Fibroblast of skin of abdomen (primary cell): ENCODE measurements around the gene TRAPPC3L.
A peak's percentile ranks its signal among the peaks of the same experiment; 100 is the strongest.

Experiments used
- DNase-seq: peaks from one replicate; pipeline ENCODE4 v3.0.0-alpha.2; 2013

The TRAPPC3L gene

DNA sequence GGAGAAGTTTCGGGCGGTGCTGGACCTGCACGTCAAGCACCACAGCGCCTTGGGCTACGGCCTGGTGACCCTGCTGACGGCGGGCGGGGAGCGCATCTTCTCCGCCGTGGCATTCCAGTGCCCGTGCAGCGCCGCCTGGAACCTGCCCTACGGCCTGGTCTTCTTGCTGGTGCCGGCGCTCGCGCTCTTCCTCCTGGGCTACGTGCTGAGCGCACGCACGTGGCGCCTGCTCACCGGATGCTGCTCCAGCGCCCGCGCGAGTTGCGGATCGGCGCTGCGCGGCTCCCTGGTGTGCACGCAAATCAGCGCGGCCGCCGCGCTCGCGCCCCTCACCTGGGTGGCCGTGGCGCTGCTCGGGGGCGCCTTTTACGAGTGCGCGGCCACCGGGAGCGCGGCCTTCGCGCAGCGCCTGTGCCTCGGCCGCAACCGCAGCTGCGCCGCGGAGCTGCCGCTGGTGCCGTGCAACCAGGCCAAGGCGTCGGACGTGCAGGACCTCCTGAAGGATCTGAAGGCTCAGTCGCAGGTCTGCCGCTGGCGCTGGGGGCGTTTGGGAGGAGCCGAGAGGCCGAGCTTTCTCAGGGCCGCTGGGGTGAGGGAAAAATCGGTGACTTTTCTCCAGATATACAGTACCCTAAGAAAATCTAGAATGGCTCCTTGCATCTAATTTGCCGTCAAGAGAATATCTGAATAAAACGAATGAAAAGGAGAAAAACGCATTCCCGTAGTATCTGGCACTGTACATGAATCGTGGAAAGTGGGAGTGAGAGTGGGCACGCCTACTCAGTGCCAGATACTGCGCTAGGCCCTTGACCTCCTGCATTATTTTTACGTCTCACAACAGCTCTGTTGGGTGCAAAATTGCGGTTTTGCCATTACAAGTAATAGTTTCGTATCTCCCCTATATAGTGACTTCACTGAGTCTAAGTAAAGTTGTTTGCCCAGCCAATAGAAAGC, 83.3 kb downstream of the TRAPPC3L start:
- peak; percentile 70 for DNase-seq

DNA sequence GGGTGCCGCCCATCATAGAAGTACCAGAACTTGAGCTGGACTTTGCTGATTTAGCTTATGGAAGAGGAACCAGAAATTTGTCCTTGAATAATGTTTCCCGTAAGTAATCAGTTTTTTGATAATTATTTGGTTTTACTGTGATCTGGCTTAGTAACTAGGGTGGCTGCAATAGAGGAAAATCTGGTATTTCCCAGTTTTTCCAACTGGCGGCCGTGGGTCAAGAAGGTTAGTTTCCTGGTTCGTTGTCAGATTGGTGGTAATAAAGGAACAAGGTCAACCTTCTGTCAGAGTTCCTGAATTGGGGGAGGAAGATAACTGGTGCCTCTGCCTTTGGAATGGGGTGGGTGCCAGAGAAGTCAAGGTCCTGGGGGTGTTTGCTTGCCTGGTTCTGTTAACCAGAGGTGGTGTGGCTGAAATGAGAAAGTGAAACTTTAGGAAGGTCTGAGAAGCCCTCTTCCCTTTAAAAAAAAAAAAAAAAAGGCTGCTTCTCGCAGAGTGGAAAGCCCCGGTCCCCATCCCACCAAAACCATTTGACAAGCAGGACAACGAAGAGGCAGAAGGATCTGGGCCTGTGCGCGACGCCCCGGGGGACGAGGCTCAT, 84.1 kb downstream of the TRAPPC3L start, which contains the start of gene CALHM6:
CALHM6 (plus strand) TSS at position 45 of the 601 bp plus-strand sequence; CDS start at position 600, 555 bp downstream.
- no peak for DNase-seq

DNA sequence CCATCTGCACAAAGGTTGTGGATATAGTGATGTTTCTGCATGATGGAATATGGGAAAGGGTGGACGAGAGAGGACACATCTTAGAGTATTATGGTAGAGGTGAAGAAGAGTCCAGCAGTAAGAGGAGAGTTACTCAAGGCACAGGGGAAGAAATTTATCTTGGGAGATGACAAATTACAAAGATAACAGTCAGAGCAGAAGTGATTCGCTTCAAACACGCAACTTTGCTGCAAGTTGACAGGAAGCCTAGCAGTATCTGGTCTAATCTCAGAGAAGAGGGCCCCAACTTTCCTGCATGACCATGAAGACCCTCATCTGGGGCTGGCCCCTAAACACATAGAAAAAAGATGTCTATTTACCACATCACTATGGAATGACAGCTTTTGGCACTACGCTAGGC, 85.6 kb downstream of the TRAPPC3L start:
- no peak for DNase-seq

DNA sequence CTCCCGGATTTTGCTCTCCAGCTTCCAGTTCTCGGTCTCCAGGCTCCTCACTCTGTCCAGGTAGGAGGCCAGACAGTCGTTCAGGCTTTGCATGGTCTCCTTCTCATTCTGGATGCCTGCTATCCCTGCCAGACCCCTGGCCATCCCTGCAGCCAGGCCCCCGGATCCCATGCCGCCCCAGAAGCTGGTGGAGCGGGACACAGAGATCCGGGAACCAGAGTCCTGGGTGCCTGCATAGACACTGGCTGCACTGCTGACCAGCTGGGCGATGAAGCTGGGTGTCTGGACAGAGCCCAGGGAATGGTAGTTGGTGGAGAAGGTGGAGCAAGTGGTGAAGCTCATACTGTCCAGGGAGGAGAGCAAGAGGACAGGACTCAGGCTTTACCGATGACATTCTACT, 87.2 kb downstream of the TRAPPC3L start:
- DNase-seq = no peak

DNA sequence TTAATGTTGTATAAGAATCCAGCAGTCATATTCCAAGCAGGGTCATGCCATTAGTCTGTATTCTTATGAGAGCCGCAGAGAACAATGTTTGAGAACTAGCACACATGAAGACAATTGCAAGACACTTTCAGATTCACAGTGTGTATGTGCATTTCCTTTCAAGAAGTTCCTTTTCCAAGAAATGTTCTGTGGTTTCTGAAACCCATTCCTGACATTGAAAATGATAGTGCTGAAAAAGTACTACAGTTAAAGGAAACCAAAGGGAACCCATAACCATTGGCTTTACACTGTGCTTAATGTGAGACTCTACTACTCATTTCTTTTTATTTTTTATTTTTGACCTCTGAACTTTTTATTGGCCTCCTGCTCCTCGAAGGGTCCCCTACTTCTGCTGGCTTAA, 88.6 kb downstream of the TRAPPC3L start:
- DNase-seq = no peak

DNA sequence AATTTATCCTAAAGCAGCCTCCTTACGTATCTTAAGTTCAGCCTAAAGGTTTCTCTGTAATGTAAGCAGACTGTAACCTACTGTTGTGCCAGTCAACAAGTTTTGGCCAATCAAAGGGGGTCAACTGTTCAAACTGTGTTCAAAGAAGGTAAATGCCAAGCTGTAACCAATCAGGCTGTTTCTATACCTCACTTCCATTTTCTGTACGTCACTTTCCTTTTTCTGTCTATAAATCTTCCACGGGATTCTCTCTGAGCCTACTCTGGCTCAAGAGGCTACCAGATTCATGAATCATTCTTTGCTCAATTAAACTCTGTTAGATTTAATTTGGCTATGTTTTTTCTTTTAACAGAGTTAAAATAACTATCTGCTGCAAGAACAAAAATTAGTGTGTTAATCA, 89.4 kb downstream of the TRAPPC3L start:
- DNase-seq = no peak

DNA sequence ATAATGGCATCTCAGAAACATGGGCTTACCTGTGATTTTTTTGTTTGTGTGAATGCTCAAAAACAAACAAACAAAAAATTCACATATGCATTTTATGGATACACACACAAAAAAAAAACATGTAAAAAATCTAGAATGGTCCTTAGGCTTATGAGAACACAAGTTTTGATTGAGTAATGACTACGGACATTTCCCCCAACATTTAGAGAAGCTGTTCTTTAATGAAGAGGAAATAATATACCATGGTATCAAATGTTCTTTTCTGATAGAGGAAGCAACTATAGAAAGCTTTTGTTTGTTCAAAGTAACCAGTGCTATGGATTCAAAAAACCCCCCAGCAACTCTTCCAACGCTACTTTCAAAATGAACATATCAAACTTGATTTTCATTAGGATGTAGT, 93.0 kb downstream of the TRAPPC3L start:
- no peak for DNase-seq

DNA sequence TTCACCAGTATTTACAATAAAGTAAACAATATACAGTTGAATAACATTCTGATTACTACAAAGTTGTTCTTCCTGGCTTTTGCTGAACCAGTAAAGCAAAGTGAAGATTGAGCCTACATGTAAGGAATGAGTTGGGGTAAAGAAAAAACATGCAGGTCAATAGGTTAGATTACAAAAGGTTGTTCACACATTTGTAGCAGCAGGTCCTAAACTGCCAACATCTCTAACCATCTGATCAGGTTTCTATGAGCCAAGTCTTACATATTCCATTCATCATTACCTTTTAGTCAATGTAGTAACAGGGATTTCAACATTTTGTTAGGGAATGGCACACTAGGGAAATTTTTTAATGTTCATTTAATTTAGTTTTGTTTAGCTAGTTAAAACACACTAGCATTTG, 93.6 kb downstream of the TRAPPC3L start:
- DNase-seq = no peak

DNA sequence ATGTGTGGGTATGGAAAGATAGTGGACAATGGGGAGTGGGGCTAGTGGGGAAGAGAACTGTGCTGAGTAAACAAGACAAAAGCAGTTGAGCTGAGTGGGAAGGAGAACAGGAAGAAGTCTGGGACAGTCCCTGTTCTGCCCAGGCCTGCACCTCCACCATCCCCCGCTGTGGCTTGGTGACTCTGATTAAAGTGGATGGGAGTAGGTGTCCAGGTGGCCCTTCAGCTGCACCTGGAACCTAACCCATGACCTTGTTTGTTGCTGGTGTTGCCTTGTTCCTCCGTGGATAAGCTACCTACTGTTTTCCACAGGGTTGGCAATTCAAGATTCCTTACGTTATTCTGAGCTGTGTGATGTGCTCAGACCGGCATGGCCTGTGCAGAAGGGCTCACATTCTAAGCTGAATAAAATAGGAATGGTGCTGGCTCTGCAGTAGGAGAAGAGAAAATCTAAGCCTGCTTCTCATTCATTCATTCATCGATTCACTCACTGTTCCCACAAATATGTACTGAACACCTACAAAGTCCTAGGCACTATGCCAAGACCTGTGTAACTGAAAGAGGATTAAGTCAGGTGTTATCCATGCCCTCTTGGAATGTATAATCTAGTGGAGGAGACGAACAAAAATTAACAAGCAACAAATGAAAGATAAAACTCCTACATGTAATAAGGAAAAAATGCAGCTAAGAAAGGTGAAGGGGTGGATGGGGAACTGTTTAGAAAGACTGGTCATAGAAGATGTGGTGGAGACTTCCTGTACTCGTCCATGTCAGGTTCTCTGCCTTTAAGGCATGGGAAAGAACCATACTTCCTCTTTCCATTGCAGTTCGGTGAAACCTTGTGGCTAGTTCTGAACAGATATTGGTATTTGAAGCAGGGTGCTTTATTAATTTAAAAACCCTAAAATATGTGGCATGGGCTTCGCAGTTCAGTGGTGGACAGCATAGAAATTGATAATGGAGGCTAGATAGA, 94.4 kb downstream of the TRAPPC3L start:
- no peak for DNase-seq

DNA sequence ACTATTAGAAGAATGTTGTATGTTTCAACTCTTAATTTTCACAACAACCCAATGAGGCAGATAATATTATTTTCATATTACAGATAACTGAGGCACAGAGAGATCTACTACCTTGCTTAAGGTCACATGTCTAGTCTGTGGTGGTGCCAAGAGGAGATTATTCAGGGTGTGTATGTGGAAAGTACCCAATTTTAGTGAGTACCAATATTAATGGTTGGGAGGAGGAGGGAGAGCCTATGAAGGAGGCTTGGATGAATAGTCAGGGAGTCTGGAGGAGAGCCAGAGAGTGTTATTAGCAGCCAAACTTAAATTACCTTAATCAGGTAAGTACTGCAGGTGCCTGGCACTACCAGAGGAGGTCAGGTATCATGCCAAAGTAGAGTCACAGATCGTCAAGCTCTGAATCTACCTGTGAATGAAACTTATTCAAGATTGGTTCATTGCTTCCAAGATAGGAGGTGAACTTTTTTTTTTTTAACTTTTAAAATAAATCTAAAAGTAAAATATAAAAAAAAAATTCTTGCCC, 95.2 kb downstream of the TRAPPC3L start:
- no peak for DNase-seq

DNA sequence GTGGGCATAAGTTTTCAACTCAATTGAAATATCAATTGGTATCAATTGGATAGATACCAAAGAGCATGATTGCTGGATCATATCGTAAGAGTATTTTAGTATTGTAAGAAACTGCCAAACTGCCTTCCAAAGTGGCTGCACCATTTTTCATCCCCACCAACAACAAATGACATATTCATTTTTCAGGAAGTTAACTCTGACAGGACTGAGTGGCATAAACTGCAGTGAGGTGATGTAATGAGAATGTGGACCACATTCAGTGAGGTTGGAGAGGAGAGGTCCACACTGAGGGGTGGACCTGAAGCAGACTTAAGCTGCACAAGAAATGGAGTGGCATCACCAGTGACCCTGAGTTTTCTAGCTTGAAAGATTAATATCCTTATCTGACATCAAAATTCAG, 95.9 kb downstream of the TRAPPC3L start:
- no peak for DNase-seq

DNA sequence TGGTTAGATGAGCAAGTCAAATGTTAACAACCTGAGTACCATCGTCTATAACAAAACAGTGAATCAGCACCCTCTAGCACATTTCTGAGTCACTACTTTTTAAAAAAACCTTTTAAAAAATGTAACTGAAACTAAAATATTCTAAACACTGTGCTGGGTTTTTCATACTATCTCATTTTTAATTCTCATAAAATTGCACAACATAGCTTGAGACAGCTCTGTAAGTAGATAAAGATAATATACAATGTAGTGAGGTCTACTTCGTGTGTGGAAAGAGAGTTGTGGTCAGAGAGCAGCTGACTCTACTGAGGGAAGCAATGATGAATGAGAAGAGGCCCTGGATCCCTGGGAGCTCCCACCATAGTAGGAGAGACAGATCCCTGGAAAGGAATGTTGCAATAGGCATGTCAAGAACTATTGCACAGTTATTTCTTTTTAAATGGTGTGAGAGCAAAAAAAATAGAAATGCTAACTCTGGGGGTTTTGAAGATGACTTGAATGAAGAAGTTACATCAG, 97.9 kb downstream of the TRAPPC3L start:
- peak; percentile 99 for DNase-seq

DNA sequence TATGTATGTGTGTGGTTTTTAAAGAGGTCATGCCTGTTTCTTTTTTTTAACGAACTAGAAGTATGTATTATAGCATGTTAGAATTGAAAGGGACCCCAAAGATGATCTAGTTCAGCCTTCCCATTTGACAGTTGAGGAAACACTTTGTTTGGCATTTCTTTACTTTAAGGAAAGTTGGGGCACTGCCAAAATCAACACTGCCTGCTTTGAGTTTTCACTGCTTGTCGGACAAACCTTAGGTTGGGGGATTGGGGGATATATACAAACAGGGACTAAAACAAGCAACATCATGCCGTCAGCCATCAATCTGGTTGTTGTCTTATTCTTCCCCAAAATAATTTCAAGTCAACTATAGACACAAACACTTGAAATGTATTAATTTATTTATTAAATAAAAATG, 98.4 kb downstream of the TRAPPC3L start:
- no peak for DNase-seq

DNA sequence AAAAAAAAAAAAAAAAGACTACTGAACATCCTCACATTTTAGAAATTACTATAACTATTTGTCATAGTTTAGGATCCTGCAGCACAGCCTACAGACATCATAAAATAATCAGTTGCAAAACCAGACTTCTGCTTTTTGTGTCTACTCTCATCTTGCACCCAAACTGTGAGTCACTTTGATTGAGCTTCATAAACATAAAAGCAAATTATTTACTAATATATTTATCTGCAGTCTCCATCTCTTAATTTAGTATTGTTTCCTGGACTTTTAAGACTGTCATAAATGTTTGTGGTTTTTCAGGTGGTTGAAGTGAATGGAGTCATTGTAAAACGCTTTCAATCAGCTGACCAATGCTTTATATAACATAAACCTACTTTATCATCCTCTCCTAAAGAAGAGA, 99.1 kb downstream of the TRAPPC3L start:
- DNase-seq = peak; percentile 56

DNA sequence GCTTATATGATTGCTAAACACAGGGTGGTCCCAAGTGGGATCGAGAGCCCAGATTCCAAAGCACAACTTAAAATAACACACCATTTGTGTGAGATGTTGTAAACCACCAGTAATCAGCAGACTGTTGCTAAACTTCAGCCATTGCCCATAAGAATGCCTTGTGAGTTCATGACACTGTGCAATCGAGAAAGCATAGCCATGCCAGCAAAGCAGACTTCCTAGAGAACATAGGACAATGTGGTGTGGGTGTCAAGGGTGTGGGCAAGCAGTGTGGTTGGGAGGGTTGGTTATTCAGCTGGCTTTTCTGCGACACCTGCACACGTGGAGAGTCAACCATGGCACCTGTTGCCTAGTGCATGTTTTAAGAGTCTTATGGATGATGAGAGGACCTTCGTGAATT, 100.4 kb downstream of the TRAPPC3L start:
- no peak for DNase-seq
